G401.6 (cell line): Measurements from ENCODE around the gene ACKR2.

ENCODE experiments used
- FAIRE-seq: peaks from 2 replicates; lab custom pipeline; 2012; peaks lifted over from hg19 to GRCh38; lab: Jason Lieb, UNC

Gene ACKR2

GRCh38 chr3:42809202-42809601 is at the start of gene ACKR2:
TSS of gene ACKR2 (plus strand) at chr3:42809445. CDS start at chr3:42864503, 55,058 bp downstream.
- no peak for FAIRE-seq

- no peak for FAIRE-seq
Measured at GRCh38 chr3:42762046-42762724, 47.1 kb upstream of the ACKR2 start.

- FAIRE-seq, result no peak
Measured at GRCh38 chr3:42763021-42763420, 46.2 kb upstream of the ACKR2 start.

GRCh38 chr3:42764115-42764514 is 45.1 kb upstream of the ACKR2 start:
- no peak for FAIRE-seq

- no peak for FAIRE-seq
Measured at GRCh38 chr3:42764561-42765295, 44.5 kb upstream of the ACKR2 start.

GRCh38 chr3:42769477-42770131 is 39.6 kb upstream of the ACKR2 start:
- no peak for FAIRE-seq

- no peak for FAIRE-seq
Measured at GRCh38 chr3:42771271-42771670, 38.0 kb upstream of the ACKR2 start.

GRCh38 chr3:42772670-42773408 is 36.4 kb upstream of the ACKR2 start, which contains the start of gene CCDC13:
TSS of gene CCDC13 (minus strand) at chr3:42773253. CDS start at chr3:42758345, 14,908 bp downstream.
- FAIRE-seq, result no peak

- no peak for FAIRE-seq
Measured at GRCh38 chr3:42773409-42773751, 35.9 kb upstream of the ACKR2 start.

- no peak for FAIRE-seq
Measured at GRCh38 chr3:42778644-42779043, 30.6 kb upstream of the ACKR2 start.

- FAIRE-seq, result no peak
Measured at GRCh38 chr3:42780398-42780797, 28.8 kb upstream of the ACKR2 start.

- peak; percentile 68 for FAIRE-seq
Measured at GRCh38 chr3:42780892-42781700, 28.1 kb upstream of the ACKR2 start.

GRCh38 chr3:42786212-42786611 is 23.0 kb upstream of the ACKR2 start:
- FAIRE-seq, result no peak

- no peak for FAIRE-seq
Measured at GRCh38 chr3:42786631-42787030, 22.6 kb upstream of the ACKR2 start.

GRCh38 chr3:42790714-42791229 is 18.5 kb upstream of the ACKR2 start:
- no peak for FAIRE-seq

- FAIRE-seq, result no peak
Measured at GRCh38 chr3:42795621-42796181, 13.5 kb upstream of the ACKR2 start.

GRCh38 chr3:42796332-42796885 is 12.8 kb upstream of the ACKR2 start:
- FAIRE-seq, result no peak

GRCh38 chr3:42799376-42799775 is 9.9 kb upstream of the ACKR2 start:
- no peak for FAIRE-seq

GRCh38 chr3:42800251-42800650 is 9.0 kb upstream of the ACKR2 start:
- no peak for FAIRE-seq

GRCh38 chr3:42801048-42801620 is 8.1 kb upstream of the ACKR2 start:
- no peak for FAIRE-seq

- FAIRE-seq, result no peak
Measured at GRCh38 chr3:42801784-42802183, 7.5 kb upstream of the ACKR2 start.
